NCI-H510A treated with DMSO at 0.1 percent for 48 hours (cell line): ENCODE measurements around the gene ARID3A.
"Not testable (repeated sequence)": the region's sequence is repeated elsewhere in the genome, so short reads cannot be mapped to it uniquely, and the experiment has no call there.

Experiments
- DNase-seq: peaks from one replicate; lab custom pipeline; 2025; lab: John Stamatoyannopoulos, UW

ARID3A gene

GRCh38 chr19:947707-948539, 22.1 kb downstream of the ARID3A start:
- DNase-seq, result no peak

GRCh38 chr19:948842-949496, 23.1 kb downstream of the ARID3A start:
- DNase-seq, result no peak

GRCh38 chr19:950352-951066, 24.7 kb downstream of the ARID3A start:
- DNase-seq, result no peak

GRCh38 chr19:952049-952679, 26.3 kb downstream of the ARID3A start:
- no peak for DNase-seq

DNA sequence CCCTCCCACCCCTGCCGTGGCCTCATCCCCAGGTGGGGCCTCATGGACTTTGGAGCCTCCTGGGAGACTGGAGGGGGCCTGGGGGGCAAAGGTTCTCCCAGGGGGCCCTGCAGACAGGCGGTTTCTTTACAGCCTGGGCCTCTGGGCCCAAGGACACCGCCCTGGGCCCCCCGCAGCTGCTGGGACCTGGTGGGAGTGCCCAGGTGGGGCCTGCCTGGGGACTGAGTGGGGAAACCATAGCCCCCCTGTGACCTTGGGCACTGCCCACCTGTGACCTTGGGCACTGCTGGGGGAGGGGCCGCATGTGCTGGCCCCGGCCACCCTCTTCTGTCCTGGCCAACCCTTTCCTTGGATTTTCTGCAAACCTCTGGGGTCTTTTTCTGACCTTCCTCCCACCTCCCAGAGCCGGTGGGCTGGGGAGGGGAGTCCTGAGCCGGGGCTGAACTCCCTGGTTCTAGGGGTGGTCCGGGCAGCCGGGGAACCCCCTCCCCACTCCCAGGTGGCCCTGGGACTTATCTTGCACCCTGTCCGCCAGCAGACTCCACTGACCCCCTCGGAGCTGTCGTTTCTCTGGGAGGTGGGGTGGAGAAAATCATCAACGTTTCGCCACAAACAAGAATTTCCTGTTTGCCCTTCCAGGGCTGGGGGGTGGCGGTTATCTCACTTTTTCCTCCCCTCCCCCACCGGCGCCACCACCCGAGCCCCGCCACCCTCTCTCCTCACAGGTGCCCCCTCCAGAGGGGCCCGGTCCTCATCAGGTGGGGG, 27.0 kb downstream of the ARID3A start:
- no peak for DNase-seq

DNA sequence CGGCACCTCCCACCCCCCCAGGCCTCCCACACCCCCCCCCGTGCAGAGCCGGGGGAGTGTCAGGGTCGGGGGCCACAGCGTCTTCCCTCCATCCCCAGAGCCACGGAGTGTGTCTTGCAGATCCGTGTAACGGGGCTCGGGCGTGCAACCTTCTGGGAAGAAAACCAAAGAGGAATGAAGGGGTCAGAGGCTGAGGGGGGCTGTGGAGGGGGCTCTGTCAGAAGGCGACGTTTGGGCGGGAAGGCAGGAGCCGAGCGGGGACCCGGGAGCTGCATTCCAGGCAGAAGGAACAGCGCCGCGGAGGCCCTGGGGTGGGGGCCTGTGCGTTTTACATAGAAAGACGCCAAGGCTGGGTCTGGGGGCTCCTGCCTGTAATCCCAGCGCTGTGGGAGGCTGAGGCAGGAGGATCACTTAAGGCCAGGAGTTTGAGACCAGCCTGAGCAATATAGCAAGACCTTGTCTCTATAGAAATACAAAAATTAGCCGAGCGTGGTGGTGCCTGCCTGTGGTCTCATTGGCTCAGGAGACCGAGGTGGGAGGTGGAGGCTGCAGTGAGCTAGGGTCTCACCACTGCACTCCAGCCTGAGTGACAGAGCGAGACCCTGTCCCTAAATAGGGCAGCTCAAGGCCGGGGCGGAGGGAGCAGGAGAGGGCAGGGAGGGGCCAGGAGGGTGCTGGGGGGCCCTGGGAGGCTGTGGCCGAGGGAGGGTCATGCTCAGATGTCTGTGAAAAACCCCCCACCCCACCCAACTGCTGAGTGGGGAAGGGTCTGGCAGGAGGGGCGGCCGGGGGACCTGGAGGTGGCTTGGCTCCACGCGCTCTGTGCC, 27.8 kb downstream of the ARID3A start:
- DNase-seq, result no peak

- DNase-seq, result no peak
Observed at GRCh38 chr19:954272-954671, 28.4 kb downstream of the ARID3A start.

GRCh38 chr19:954672-955494, 29.0 kb downstream of the ARID3A start:
- DNase-seq, result no peak

DNA sequence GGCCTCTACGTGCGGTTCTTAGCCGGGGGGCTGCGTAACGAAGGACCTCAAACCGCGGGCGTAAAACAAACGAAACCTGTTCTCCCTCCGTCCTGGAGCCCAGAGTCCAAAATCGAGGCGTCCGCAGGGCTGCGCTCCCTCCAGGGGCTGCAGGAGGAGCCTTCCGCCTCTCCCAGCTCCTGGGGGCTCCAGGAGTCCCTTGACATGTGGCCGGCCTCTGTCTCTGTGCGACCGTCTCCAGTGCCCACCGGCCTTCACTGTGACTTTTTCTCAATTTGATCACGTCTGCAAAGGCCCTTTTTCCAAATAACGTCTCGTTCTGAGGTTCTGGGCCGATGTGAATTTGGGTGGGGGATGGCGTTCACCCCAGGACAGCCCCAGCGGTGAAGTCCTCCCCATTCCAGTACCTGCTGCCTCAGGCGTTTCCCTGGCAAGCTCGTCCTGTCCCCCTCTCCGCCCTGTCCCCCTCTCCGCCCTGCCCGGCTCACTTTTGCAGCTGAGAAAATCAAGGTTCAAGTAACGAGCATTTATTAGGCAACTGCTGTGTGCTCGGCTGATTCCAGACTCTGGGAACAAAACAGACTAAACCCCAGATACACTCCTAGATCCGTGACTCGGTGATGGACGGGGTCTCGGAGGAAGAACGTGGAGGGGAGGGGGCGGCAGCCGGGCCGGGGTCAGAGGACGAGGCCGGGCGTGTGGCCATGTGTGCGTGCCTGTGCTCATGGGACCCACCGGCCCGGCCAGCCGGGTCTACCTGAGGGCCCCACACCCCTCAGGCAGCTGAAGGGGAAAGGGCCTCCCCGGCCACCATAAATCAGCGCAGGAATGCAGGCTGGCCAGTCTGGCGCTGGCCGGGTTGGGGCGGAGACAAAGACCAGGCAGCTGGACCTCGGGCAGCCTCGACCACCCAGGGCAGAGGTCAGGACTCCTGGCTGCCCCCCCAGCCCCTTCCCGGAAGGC, 30.2 kb downstream of the ARID3A start:
- DNase-seq, result no peak

DNA sequence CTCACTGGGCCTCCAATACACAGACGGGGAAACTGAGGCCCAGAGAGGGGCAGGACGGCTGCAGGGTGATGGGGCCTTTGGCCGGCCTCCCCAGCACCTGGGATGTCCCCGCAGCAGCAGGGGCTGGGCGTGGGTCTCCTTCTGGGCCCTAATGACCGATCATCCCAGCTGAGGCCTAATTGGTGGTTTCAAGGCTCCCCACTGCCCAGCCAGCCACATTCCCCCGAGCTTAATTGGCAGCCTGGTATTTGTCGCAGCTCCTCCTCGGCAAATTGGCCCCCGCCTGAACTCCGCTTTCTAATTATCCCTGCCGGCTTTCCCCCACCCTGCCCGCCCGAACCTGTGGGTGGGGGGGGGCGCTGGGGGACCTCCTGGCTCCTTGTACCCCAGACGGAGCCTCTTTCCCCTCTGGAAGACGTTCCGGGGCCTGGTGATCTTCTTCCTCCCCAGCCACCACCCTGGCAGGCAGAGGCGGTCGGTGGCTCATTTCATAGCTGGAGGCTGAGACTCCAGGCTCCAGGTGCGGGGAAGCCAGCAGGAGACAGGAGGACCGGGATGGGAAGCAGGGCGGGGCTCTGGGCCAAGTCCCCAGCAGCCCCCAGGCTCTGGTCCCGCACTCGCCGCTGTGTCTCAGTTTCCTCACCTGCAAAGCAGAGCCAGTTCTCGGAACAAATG, 31.1 kb downstream of the ARID3A start:
- DNase-seq, result no peak

DNA sequence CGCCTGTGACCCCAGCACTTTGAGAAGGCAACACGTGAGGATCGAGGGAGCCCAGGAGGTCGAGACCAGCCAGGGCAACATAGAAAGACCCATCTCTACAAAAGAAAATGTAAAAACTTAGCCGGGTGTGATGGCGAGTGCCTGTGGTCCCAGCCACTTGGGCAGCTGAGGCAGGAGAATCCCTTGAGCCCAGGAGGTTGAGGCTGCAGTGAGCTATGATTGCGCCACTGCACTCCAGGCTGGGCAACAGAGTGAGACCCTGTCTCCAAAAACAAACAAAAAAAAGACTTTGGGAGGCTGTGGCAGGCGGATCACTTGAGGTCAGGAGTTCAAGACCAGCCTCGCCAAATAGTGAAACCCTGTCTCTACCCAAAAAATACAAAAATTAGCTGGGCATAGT, 31.7 kb downstream of the ARID3A start:
- DNase-seq, result not testable (repeated sequence)

DNA sequence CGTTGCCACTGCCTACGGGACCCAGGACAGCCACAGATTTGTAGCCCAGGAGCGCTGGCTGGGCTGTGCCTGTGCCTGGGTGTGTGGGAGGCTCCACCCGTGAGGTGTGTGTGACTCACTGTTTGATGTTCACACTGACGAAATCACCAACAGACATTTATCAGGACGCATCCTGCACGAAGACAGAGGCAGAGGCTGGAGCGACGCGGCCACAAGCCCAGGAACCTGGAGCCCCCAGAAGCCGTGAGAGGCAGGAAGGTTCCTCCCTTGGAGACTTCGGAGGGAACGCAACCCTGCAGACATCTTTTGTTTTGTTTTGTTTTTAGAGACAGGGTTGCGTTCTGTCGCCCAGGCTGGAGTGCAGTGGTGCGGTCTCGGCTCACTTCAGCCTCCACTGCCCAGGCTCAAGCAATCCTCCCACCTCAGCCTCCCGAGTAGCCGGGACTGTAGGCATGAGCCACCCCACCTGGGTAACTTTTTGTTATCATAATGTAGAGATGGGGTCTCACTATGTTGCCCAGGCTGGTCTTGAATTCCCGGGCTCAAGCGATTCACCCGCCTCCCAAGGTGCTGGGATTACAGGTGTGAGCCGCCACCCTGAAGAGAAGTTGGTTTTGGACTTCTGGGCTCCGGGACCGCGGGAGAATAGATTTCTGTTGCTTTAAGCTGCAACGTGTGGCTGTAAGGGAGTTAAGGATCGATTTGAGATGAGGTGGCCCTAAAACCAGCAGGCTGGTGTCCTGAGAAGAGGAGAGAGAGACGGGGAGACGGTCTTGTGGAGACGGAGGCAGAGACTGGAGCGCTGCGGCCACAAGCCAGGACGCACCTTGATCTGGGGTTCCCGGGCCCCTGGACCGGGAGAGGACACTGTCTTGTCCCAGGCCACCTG, 33.4 kb downstream of the ARID3A start:
- no peak for DNase-seq

DNA sequence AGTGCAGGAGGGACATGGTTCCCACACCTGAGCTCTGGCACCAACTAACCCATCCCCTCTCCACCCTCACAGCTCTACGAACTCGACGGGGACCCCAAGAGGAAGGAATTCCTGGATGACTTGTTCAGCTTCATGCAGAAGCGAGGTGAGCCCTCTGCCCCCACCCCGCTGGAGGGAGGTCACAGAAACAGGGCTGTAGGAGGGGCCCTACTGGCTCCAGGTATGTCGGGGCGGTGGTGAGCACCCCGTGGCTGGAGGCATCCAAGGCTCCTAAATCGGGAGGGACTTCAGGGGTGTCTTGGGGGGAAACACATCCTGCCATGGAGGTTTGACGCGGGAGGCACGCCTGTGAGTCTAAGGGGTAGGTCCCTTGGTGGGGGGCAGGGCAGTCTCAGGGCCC, 34.2 kb downstream of the ARID3A start:
- DNase-seq, result no peak

GRCh38 chr19:960601-960938, 34.7 kb downstream of the ARID3A start:
- no peak for DNase-seq

- DNase-seq, result no peak
Observed at GRCh38 chr19:961866-962620, 36.2 kb downstream of the ARID3A start.

GRCh38 chr19:962683-963400, 37.0 kb downstream of the ARID3A start:
- DNase-seq, result no peak
